Stimulated activated CD4-positive, alpha-beta T cell treated with anti-CD3 and anti-CD28 coated beads, Interleukin-12 subunit alpha, Interleukin-12 subunit beta, amount 100 ng/mL, for 24 hours (primary cell): ENCODE results near the gene DCLRE1B.

ENCODE experiments used
- DNase-seq, 2 experiments: peaks; one replicate each; pipeline ENCODE4 v3.0.0-alpha.2; 2020; ENCODE audit warnings: low read depth in 2 of 2

DCLRE1B gene

GRCh38 chr1:113928187-113928930 lies 23.2 kb downstream of the DCLRE1B start:
- DNase-seq: no peak

GRCh38 chr1:113928941-113929749 lies 24.0 kb downstream of the DCLRE1B start, which contains the start of gene HIPK1:
Gene HIPK1 (plus strand): TSS chr1:113929324.
- peak; percentile 81 to 89 for DNase-seq

- peak; percentile 38 to 39 for DNase-seq
These were observed 24.8 kb downstream of the DCLRE1B start for GRCh38 chr1:113929750-113930498.

- DNase-seq: peak in 1 of 2 experiments; percentile 53
These were observed 25.5 kb downstream of the DCLRE1B start for GRCh38 chr1:113930499-113931161.

- no peak for DNase-seq
These were observed 26.3 kb downstream of the DCLRE1B start for GRCh38 chr1:113931451-113931851.

GRCh38 chr1:113934006-113934405 lies 28.9 kb downstream of the DCLRE1B start:
- DNase-seq: no peak

- no peak for DNase-seq
These were observed 29.5 kb downstream of the DCLRE1B start for GRCh38 chr1:113934511-113935055.

GRCh38 chr1:113935176-113935575 lies 30.1 kb downstream of the DCLRE1B start:
- DNase-seq: no peak

- no peak for DNase-seq
These were observed 30.8 kb downstream of the DCLRE1B start for GRCh38 chr1:113935970-113936369.

- DNase-seq: no peak
These were observed 32.0 kb downstream of the DCLRE1B start for GRCh38 chr1:113937146-113937545.

- DNase-seq: no peak
These were observed 33.1 kb downstream of the DCLRE1B start for GRCh38 chr1:113938192-113938591.

GRCh38 chr1:113940365-113941244 lies 35.5 kb downstream of the DCLRE1B start:
- peak in 1 of 2 experiments; percentile 20 for DNase-seq

GRCh38 chr1:113941245-113941559 lies 36.1 kb downstream of the DCLRE1B start:
- DNase-seq: no peak

- no peak for DNase-seq
These were observed 37.4 kb downstream of the DCLRE1B start for GRCh38 chr1:113942527-113942926.

GRCh38 chr1:113943028-113943811 lies 38.1 kb downstream of the DCLRE1B start:
- no peak for DNase-seq

GRCh38 chr1:113945329-113945728 lies 40.2 kb downstream of the DCLRE1B start:
- no peak for DNase-seq

GRCh38 chr1:113946112-113946511 lies 41.0 kb downstream of the DCLRE1B start:
- DNase-seq: no peak

- no peak for DNase-seq
These were observed 41.7 kb downstream of the DCLRE1B start for GRCh38 chr1:113946678-113947387.
